HG03354 (cell line): ENCODE results near the gene SPNS3.

Source experiments
- ATAC-seq: cut with Tn5 transposase; IDR thresholded peaks from one replicate; pipeline ENCODE4 v1.9.1; 2021; ENCODE audit warnings: mild to moderate bottlenecking; ENCODE audit not compliant: unreplicated experiment, poor library complexity, severe bottlenecking

SPNS3 gene, protein sequence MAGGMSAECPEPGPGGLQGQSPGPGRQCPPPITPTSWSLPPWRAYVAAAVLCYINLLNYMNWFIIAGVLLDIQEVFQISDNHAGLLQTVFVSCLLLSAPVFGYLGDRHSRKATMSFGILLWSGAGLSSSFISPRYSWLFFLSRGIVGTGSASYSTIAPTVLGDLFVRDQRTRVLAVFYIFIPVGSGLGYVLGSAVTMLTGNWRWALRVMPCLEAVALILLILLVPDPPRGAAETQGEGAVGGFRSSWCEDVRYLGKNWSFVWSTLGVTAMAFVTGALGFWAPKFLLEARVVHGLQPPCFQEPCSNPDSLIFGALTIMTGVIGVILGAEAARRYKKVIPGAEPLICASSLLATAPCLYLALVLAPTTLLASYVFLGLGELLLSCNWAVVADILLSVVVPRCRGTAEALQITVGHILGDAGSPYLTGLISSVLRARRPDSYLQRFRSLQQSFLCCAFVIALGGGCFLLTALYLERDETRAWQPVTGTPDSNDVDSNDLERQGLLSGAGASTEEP

DNA sequence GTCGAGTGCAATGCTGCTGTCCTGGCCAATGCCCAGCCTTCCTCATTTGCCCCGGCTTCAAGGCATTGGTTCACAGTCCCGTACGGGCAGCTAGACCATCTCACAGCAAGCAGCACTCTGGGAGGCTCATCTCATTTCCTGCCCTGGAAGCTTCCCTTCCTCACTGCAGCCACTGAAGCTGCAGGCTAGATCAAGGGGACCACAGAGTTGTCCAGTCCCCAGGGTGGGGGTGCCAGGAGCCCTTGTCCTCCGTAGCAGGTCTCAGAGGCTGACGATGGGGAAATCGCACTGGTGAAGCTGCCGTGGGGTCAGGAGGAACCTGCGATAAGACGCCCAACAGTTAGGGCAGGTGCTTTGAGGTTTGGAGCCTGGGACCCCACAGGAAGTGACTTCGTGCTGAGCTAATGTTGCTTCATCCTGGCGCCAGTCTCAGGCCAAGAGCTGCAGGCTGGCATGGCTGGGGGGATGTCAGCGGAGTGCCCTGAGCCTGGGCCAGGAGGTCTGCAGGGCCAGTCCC is at the start of gene SPNS3:
TSS of gene SPNS3 (plus strand) at position 426 of the 517 bp plus-strand sequence. CDS start at position 454, 28 bp downstream.
- ATAC-seq: no peak

DNA sequence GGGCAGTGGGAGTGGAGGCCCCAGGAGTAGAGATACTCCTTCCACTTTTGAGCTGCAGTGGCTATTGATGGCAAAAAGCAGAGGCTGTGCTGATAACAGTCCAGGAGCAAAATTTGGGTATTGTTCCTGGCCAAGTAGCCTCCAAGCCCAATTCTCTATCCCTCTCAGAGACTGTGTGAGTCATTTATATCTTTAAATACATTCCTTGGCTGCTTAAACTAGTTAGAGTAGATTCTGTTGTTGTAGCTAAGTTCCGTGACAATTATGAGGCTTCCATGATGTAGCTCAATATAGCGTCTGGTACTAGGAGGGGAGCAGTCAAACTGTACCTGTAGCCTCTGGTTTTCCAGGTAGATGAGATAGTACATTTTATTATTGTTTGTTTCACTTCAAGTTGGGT is 47.3 kb upstream of the SPNS3 start:
- ATAC-seq: no peak

DNA sequence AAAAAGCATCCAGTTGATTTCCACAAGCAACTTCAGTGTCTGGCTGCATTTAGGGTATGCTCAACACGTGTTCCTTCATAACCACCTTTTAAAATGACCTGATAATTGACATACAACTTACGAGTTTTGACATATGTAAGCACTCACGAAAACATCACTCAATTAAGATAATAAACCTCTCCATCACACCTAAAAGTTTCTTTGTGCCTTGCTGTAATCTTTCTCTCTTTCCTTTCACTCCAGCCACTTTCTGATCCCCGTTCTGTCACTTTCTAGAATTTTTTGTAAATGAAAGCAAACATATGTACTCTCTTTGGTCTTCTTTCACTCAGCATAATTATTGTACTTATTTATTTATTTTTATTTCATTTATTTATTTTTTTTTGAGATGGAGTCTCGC is 46.6 kb upstream of the SPNS3 start:
- ATAC-seq: no peak

DNA sequence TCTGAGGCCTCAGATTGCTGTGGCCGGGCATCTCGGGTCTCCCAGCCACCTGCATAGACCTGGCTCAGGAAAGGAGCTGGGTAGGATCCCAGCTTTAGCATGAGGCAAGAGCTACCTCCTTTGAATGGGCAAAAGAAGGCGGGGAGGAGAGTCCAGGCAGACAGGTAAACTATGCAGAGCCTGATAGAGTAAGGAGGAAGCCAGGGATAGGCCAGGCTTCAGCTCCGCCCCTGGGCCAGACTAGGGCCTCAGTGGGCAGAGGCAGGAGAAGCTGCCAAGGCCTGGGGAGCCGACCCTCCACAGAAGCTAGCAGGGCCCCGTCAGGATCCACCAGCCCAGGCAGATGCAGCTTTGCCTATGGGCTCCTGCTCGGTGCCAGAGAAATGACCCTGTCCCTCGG is 44.7 kb upstream of the SPNS3 start:
- no peak for ATAC-seq

DNA sequence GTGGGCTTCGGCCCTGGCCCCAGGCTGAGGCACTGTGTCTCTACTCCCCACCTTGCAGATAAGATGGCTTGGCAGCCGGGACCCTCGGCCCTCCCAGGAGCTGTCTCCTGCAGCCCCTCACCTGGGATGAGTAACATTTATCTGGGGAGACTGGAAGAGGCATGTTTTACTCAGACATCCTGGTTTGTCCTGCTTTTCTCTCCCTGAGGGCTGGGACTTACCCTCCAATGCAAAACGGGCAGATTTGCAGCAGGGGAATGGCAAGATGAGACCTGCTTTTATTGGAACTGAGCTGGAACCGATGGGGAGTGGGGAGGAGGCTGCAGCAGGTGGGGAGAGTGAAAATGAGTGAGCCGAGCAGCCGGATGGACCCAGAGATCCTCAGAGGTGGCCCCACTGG is 39.9 kb upstream of the SPNS3 start:
- ATAC-seq: no peak

DNA sequence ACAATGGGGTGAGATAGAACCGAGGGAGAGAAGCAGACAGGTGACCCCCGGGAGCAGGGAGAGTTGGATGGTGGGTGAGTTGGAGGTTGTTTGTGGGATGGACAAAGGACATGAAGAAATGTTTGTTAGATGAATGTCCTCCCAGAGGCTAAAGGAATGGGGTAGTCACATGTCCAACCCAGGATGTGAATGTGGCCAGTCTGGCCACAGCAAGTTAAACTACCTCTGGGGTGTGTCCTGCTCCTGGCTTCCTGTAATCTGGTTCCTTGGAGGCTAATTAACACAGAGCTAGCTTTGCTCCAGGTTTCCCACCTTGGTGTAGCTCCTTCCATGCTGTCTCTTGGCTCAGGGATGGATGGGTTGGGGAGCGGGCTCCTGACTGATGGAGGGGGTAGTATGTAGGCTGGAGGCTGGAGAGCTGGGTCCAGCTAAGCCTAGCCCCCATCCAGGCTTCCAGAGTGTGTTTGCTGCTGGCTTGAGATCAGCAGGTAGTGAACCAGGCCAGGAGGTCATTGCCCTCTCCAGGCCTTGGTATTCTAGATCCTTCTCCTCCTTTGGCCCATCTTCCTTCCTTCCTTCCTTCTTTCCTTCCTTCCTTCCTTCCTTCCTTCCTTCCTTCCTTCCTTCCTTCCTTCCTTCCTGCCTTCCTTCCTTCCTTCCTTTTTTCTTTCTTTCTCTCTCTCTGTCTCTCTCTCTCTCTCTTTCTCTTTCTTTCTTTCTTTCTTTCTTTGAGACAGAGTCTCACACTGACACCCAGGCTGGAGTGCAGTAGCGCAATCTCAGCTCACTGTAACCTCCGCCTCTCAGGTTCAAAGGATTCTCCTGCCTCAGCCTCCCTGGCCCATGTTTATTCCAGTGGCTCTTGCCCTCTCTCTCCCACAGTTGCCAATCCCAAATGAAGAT is 39.3 kb upstream of the SPNS3 start:
- no peak for ATAC-seq

DNA sequence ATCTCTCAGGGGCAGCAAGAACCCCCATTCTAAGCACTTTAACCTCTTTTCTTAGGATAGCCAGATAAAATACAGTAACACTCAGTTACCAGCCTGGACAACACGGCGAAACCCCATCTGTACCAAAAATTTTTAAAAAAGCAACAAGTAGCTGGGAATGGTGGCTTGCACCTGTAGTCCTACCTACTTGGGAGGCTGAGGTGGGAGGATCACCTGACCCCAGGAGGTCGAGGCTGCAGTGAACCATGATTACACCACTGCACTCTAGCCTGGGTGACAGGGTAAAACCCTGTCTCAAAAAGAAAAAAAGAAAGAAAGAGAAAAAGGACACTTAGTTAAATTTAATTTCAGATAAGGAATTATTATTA is 38.6 kb upstream of the SPNS3 start:
- ATAC-seq: no peak

DNA sequence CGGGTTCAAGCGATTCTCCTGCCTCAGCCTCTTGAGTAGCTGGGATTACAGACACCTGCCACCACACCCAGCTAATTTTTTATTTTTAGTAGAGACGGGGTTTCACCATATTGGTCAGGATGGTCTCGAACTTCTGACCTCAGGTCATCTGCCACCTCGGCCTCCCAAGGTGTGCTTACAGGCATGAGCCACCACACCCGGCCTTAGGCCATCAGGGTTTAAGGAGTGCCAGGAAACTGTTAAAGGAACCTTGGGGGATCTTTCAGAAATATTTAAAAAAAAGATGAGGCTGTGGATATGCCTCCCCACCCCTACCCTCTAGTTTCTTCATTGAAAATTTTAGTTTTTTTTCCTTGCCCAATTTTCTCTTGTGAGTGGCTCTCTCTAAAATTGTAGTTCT is 35.9 kb upstream of the SPNS3 start:
- ATAC-seq: no peak

DNA sequence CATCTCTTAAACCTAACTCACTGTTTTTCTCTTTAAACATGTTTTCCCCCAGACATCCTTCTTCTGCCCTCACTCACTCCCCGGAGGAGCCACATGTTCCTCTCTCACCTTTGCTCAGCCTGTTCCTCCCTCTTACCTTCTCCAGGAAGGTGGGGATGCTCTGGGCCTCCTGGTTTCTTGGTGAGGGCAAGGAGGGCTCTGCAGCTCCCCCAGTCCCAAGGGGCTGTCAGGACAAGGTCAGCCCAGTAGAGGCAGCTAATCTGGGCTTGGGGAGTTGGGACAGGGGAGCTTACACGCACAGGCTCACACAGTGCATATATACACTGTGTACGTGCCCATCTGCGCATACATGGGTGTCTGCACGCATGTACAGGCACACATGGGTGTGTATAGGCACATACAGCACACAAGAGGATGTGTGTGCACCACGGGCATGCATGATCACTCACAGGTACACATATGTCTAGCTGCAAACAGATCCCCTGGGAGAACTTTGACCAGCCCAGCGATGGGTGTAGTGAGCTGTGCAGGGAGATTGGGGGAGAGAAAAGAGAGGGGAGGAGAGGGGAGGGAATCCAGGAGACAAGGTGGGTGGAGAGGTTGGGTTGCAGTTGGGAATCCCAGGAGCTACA is 28.6 kb upstream of the SPNS3 start:
- no peak for ATAC-seq

DNA sequence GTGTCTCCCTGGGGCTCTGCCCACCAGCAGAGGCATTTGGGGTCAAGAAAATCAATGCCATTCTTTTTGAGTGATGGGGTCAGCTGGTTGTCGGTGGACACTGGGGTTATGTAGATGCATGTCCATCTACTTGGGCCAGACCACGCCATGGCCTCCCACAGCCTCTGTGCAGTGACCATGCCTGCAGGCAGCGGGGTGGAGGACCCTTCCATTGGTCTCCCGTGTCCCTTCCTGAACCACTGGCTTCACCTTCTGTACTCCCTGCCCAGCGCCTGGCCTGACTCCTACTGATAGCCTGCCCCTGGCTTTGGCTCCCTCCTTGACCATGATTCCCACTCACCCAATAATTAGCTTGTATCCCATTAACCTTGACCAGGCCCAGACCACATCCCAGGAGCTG is 28.0 kb upstream of the SPNS3 start:
- ATAC-seq: no peak

DNA sequence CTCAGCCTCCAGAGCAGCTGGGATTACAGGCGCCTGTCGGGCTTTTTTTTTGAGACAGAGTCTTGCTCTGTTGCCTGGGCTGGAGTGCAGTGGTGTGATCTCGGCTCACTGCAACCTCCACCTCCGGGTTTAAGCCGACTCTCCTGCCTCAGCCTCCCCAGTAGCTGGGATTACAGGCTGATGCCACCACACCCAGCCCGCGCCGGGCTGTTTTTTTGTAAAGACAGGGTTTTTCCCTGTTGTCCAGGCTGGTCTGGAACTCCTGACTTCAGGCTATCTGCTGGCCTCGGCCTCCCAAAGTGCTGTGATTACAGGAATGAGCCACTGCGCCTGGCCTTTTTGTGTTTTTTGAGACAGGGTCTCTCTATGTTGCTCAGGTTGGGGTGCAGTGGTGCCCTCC is 27.4 kb upstream of the SPNS3 start:
- ATAC-seq: no peak

DNA sequence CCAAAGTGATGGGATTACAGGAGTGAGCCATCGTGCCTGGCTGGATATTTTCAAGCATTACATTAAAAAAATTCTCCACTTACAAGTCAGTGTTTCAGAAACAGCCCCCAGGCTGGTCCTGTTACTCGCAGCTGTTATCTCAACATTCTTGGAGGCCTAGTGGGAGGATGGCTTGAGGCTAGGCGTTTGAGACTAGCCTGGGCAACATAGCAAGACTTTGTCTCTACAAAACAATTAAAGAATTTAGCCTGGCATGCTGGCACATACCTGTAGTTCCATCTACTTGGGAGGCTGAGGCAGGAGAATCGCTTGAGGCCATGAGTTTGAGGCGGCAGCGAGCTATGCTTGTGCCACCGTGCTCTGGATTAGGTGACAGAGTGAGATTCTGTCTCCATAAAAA is 26.5 kb upstream of the SPNS3 start:
- ATAC-seq: no peak

DNA sequence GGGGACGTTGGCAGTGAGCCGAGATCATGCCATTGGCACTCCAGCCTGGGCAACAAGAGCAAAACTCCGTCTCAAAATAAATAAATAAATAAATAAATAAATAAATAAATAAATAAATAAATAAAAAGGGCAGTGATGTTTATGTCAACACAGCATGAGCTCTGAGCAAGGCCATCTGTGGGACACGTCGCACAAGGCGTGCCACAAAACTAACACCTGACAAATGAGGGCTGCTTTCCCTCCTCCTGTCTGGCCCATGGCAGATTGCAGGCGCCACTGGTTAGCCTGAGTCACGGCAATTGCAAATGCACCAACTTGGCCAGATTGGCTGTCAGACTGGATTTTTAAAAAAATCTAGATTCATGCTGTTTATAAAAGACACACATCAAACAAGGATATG is 25.9 kb upstream of the SPNS3 start:
- no peak for ATAC-seq

DNA sequence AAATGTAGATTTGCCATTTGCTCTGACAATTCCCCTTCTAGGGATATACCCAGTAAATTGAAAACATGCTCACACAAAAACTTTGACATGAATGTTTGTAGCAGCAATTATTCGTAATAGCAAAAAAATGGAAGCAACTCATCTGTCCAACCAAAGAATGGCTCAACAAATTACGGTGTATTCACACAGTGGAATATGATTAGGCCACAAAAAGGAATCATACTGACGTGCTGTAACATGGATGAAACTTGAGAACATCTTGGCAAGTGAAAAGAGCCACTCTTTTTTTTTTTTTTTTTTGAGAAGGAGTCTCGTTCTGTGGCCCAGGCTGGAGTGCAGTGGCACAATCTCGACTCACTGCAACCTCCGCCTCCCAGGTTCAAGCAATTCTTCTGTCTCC is 24.1 kb upstream of the SPNS3 start:
- no peak for ATAC-seq

DNA sequence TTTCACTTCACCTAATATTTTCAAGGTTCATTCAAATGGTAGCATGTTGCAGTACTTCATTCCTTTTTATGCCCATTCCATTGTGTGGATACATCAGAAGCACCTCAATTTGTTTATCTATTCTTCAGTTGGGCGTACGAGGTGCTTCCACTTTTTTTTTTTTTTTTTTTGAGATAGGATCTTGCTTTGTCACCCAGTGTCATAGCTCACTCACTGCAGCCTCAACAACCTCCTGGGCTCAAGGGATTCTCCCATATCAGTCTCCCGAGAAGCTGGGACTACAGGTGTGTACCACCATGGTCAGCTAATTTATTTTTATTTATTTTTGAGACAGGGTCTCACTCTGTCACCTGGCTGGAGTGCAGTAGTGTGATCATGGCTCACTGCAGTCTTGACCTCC is 22.5 kb upstream of the SPNS3 start:
- no peak for ATAC-seq

DNA sequence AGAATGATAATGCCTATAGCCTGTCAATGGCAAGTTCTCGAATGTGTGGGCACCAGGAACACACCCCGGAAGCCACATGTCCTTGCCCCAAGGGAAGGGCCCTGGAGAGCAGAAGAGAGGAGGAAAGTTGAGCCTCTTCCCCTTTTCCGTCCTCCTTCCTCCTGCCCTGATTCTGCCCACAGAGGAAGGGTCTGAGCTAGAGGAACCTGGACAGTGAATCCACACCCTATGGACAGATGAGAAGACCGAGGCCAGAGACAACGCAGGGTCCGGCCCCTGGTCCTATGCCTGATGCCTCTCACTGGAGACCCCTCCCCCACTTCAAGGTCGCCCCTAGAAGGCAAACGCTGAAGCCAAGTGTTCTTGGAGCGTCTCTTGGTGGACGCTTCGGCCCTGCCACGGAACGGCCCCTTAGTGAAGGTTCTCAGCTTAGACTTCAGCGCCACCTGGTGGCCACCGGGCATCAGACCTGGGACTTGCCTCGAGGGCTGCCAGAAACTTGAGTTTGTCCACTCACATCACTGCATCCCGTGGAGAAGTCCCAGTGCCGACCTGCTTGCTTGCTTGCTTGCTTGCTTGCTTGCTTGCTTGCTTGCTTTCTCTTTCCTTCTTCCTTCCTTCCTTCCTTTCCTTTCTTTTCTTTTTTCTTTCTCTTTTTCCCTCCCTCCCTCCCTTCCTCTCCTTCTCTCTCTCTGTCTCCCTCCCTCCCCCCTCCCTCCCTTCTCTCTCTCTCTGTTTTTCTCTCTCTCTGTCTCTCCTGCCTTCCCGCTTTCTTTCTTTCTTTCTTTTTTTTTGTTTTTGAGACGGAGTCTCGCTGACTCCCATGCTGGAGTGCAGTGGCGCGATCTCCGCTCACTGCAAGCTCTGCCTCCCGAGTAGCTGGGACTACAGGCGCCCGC is 20.6 kb upstream of the SPNS3 start:
- ATAC-seq: peak; percentile 71

DNA sequence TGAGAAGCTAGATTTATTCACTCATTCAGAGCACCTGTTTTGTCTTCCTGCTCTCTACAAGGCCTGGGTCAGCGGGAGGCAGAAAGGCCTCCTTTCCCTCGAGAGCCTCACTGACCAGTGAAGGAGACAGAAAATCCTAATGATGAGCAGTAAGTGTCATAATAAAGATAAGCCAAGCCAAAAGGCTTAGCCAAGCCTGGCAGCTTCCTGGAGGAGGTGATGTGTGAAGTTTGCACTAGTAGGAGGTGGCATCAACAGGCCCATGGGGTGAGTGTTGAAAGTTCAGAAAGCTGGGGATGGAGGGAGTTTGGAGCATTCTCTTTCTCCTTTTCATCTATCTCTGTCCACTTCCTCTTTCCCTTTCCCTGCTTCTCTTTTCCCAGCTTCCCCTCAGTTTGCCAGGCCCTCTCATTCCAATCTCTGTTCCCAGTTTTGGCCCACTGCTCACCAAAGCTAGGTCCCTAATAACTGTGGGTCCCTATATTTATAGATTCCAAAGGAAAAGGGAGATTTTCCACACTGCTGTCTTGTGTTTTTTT is 16.5 kb upstream of the SPNS3 start:
- no peak for ATAC-seq

DNA sequence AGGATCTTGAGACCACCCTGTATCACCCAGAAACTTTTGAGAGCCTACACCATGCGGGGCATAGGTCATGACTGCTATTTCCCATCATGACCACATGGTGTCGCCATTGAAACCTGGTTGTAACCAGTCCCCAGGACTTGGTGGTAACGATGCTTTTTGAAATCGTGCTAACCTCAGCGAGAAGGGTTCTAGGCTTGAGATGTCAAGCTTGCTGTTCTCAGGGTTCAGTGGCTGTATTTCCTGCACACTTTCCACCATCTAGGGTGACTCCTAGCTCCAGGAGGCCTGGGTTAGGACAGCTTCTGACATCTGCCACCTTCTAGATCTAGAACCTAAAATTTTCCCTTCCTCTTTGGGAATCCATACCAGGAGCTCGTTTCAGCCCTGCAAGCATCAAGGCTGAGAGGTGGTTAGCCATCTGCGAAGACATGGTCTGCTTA is 13.0 kb upstream of the SPNS3 start:
- ATAC-seq: no peak

DNA sequence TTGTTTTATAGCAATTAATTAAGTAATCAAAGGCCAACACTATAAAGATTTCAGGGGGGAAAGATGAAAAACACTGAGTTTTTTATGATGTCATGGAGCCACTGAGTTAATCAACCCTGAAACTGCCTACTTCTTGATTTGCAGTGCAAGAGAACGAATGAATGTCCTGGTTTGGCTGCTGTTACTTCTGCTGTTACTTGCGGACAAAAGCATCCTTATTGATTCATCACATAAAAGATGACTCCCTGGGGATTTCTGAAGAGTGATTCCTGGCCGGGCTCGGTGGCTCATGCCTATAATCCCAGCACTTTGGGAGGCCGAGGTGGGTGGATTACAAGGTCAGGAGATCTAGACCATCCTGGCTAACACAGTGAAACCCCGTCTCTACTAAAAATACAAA is 10.9 kb upstream of the SPNS3 start:
- ATAC-seq: no peak
